ENCODE data around the gene DNHD1. TPM values are rescaled to one million over a fixed set of nuclear protein-coding genes. Genes with fewer than 3 reads are reported as not detected.

DNHD1 gene
- total and polyA plus RNA-seq, 2 of the 8 experiments (the other 6 are each of a cell fraction or from before 2014, with no cell fraction given): 5.0 to 6.8 TPM

DNA sequence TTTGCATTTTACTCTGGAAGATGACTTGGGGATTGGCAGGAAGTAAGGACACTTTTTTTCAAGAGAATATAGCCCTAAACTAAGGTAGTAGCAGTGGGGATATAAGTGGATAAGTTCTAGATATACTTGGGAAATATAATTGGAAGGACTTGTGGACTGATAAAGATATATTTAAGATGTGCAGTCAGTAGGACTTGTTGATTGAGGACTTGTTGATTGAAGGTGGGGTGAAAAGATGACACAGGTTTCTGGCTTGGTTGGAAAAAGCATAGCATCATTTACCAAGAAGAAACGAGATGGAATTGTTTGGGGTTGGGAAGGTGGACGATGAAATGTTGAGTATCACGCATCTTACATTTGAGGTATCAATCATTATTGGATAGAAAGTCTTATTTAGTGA lies 116.4 kb downstream of the DNHD1 start (continued):
- TF ChIP-seq, protein P1, sequence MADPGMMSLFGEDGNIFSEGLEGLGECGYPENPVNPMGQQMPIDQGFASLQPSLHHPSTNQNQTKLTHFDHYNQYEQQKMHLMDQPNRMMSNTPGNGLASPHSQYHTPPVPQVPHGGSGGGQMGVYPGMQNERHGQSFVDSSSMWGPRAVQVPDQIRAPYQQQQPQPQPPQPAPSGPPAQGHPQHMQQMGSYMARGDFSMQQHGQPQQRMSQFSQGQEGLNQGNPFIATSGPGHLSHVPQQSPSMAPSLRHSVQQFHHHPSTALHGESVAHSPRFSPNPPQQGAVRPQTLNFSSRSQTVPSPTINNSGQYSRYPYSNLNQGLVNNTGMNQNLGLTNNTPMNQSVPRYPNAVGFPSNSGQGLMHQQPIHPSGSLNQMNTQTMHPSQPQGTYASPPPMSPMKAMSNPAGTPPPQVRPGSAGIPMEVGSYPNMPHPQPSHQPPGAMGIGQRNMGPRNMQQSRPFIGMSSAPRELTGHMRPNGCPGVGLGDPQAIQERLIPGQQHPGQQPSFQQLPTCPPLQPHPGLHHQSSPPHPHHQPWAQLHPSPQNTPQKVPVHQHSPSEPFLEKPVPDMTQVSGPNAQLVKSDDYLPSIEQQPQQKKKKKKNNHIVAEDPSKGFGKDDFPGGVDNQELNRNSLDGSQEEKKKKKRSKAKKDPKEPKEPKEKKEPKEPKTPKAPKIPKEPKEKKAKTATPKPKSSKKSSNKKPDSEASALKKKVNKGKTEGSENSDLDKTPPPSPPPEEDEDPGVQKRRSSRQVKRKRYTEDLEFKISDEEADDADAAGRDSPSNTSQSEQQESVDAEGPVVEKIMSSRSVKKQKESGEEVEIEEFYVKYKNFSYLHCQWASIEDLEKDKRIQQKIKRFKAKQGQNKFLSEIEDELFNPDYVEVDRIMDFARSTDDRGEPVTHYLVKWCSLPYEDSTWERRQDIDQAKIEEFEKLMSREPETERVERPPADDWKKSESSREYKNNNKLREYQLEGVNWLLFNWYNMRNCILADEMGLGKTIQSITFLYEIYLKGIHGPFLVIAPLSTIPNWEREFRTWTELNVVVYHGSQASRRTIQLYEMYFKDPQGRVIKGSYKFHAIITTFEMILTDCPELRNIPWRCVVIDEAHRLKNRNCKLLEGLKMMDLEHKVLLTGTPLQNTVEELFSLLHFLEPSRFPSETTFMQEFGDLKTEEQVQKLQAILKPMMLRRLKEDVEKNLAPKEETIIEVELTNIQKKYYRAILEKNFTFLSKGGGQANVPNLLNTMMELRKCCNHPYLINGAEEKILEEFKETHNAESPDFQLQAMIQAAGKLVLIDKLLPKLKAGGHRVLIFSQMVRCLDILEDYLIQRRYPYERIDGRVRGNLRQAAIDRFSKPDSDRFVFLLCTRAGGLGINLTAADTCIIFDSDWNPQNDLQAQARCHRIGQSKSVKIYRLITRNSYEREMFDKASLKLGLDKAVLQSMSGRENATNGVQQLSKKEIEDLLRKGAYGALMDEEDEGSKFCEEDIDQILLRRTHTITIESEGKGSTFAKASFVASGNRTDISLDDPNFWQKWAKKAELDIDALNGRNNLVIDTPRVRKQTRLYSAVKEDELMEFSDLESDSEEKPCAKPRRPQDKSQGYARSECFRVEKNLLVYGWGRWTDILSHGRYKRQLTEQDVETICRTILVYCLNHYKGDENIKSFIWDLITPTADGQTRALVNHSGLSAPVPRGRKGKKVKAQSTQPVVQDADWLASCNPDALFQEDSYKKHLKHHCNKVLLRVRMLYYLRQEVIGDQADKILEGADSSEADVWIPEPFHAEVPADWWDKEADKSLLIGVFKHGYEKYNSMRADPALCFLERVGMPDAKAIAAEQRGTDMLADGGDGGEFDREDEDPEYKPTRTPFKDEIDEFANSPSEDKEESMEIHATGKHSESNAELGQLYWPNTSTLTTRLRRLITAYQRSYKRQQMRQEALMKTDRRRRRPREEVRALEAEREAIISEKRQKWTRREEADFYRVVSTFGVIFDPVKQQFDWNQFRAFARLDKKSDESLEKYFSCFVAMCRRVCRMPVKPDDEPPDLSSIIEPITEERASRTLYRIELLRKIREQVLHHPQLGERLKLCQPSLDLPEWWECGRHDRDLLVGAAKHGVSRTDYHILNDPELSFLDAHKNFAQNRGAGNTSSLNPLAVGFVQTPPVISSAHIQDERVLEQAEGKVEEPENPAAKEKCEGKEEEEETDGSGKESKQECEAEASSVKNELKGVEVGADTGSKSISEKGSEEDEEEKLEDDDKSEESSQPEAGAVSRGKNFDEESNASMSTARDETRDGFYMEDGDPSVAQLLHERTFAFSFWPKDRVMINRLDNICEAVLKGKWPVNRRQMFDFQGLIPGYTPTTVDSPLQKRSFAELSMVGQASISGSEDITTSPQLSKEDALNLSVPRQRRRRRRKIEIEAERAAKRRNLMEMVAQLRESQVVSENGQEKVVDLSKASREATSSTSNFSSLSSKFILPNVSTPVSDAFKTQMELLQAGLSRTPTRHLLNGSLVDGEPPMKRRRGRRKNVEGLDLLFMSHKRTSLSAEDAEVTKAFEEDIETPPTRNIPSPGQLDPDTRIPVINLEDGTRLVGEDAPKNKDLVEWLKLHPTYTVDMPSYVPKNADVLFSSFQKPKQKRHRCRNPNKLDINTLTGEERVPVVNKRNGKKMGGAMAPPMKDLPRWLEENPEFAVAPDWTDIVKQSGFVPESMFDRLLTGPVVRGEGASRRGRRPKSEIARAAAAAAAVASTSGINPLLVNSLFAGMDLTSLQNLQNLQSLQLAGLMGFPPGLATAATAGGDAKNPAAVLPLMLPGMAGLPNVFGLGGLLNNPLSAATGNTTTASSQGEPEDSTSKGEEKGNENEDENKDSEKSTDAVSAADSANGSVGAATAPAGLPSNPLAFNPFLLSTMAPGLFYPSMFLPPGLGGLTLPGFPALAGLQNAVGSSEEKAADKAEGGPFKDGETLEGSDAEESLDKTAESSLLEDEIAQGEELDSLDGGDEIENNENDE (IDR thresholded peaks at IDR 0.05; ENCODE audit: insufficient replicate concordance, low read length): no peak
- TF ChIP-seq TAF1 (IDR thresholded peaks at IDR 0.05; ENCODE audit: low read depth, low read length) (no peak), CHD2 (IDR thresholded peaks at IDR 0.05; ENCODE audit: low read length) (no peak), BRCA1 (IDR thresholded peaks at IDR 0.05; ENCODE audit: low read depth, low read length) (no peak), EP300 (IDR thresholded peaks at IDR 0.05; ENCODE audit: borderline replicate concordance in 1 of 2, low read depth in 2 of 2, low read length in 2 of 2) (no peak), KDM5A (IDR thresholded peaks at IDR 0.05; ENCODE audit: low read length) (no peak), RXRA (IDR thresholded peaks at IDR 0.05; ENCODE audit: insufficient read depth, low read depth, low read length) (no peak), EGR1 (IDR thresholded peaks at IDR 0.05; ENCODE audit: borderline replicate concordance, low read depth, low read length) (no peak), JUND (IDR thresholded peaks at IDR 0.05; ENCODE audit: low read length) (no peak), SAP30 (IDR thresholded peaks at IDR 0.05; ENCODE audit: insufficient read depth, insufficient replicate concordance, low read length) (no peak), SP2 (IDR thresholded peaks at IDR 0.05; ENCODE audit: low read length) (no peak)
- TF ChIP-seq, protein P2, sequence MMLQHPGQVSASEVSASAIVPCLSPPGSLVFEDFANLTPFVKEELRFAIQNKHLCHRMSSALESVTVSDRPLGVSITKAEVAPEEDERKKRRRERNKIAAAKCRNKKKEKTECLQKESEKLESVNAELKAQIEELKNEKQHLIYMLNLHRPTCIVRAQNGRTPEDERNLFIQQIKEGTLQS (IDR thresholded peaks at IDR 0.05; ENCODE audit: insufficient read depth, low read depth, low read length): no peak

Measured in H1 (cell line).